Measurements from ENCODE around the gene CCSER1.

GRCh38 chr4:90643156-90643555 lies 516.0 kb downstream of the CCSER1 start:
- TF ChIP-seq, protein P1, sequence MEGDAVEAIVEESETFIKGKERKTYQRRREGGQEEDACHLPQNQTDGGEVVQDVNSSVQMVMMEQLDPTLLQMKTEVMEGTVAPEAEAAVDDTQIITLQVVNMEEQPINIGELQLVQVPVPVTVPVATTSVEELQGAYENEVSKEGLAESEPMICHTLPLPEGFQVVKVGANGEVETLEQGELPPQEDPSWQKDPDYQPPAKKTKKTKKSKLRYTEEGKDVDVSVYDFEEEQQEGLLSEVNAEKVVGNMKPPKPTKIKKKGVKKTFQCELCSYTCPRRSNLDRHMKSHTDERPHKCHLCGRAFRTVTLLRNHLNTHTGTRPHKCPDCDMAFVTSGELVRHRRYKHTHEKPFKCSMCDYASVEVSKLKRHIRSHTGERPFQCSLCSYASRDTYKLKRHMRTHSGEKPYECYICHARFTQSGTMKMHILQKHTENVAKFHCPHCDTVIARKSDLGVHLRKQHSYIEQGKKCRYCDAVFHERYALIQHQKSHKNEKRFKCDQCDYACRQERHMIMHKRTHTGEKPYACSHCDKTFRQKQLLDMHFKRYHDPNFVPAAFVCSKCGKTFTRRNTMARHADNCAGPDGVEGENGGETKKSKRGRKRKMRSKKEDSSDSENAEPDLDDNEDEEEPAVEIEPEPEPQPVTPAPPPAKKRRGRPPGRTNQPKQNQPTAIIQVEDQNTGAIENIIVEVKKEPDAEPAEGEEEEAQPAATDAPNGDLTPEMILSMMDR (IDR thresholded peaks at IDR 0.05; ENCODE audit: low read depth, low read length, poor library complexity, severe bottlenecking): no peak
- no peak for TF ChIP-seq EZH2phosphoT487 (IDR thresholded peaks at IDR 0.05; ENCODE audit: borderline replicate concordance, low read length)
